H1 (cell line): ENCODE data around the gene DYNC1I1. TPM values are rescaled to one million over a fixed set of nuclear protein-coding genes. Genes with fewer than 3 reads are reported as not detected.

Experiments
- CTCF ChIA-PET: fragments of 300-600 bp; sonication (Branson Sonifier 250); formaldehyde crosslinking; loops from one replicate; lab custom pipeline; 2021; ENCODE audit not compliant: partially characterized antibody; lab: Charles Lee
- POLR2A ChIA-PET: fragments of 300-600 bp; sonication (Branson Sonifier 250); formaldehyde crosslinking; loops from one replicate; lab custom pipeline; 2021; ENCODE audit warnings: inconsistent platforms; ENCODE audit not compliant: partially characterized antibody; lab: Charles Lee
- DNase-seq, 2 experiments: peaks; one replicate each; pipeline versions ENCODE4 v3.0.0 to v3.0.0-alpha.2; 2010 to 2022; ENCODE audit warnings: low spot score in 2 of 2, low read depth in 1 of 2, mixed read lengths in 1 of 2
- FAIRE-seq: peaks from 2 replicates; lab custom pipeline; 2011; peaks lifted over from hg19 to GRCh38; lab: Jason Lieb, UNC
- H2AFZ ChIP-seq: 2 replicates; pipeline ENCODE4 v1.8.1; 2012; ENCODE audit warnings: low read length, inconsistent platforms
- H2AK5ac ChIP-seq: 2 replicates; pipeline ENCODE4 v1.6.1; 2013; ENCODE audit warnings: low read depth, low read length
- H2BK120ac ChIP-seq: replicated peaks from 2 replicates; pipeline ENCODE3; 2013; ENCODE audit warnings: low read depth, low read length, inconsistent platforms
- H2BK12ac ChIP-seq: 2 replicates; pipeline ENCODE4 v1.6.1; 2013; ENCODE audit warnings: low read depth, low read length
- H2BK15ac ChIP-seq: 2 replicates; pipeline ENCODE4 v1.6.1; 2013; ENCODE audit warnings: low read length
- H2BK20ac ChIP-seq: 2 replicates; pipeline ENCODE4 v1.6.1; 2013; ENCODE audit warnings: low read length
- H2BK5ac ChIP-seq: 2 replicates; pipeline ENCODE4 v1.6.1; 2013; ENCODE audit warnings: low read depth, low read length
- H3K14ac ChIP-seq: 2 replicates; pipeline ENCODE4 v1.6.1; 2013; ENCODE audit warnings: inconsistent platforms; ENCODE audit not compliant: insufficient read length
- H3K18ac ChIP-seq: 2 replicates; pipeline ENCODE4 v1.6.1; 2013; ENCODE audit warnings: low read length; ENCODE audit errors: extremely low read depth
- H3K23ac ChIP-seq: 2 replicates; pipeline ENCODE4 v1.6.1; 2013; ENCODE audit warnings: inconsistent platforms; ENCODE audit not compliant: insufficient read length
- H3K23me2 ChIP-seq: 2 replicates; pipeline ENCODE4 v1.6.1; 2013; ENCODE audit warnings: low read depth, low read length
- H3K27ac ChIP-seq: 2 replicates; pipeline ENCODE4 v1.6.1; 2011; ENCODE audit warnings: low read depth, low read length, inconsistent platforms
- H3K27me3 ChIP-seq, 4 experiments: replicated peaks in 1 of 4; 1 replicate in 1 of 4; 2 replicates in 3 of 4; pipeline versions ENCODE4 v1.6.1 to v1.8.1; 2011 to 2013; ENCODE audit warnings: low read length in 3 of 4, mild to moderate bottlenecking in 3 of 4, inconsistent platforms in 2 of 4, mixed read lengths in 2 of 4, moderate library complexity in 1 of 4; ENCODE audit not compliant: control insufficient read depth in 3 of 4, insufficient read depth in 3 of 4; ENCODE audit errors: extremely low read depth in 1 of 4
- H3K36me3 ChIP-seq, 4 experiments: 2 replicates each; pipeline versions ENCODE4 v1.6.1 to v1.8.1; 2011 to 2013; ENCODE audit warnings: mild to moderate bottlenecking in 4 of 4, low read length in 3 of 4, moderate library complexity in 2 of 4, control low read depth in 1 of 4, inconsistent platforms in 1 of 4; ENCODE audit not compliant: insufficient read depth in 4 of 4, control insufficient read depth in 2 of 4
- H3K4ac ChIP-seq: replicated peaks from 2 replicates; pipeline ENCODE3; 2013; ENCODE audit warnings: low read length, low read depth, mixed read lengths, inconsistent platforms; ENCODE audit not compliant: insufficient read length
- H3K4me1 ChIP-seq, 4 experiments: replicated peaks in 1 of 4; 1 replicate in 1 of 4; 2 replicates in 3 of 4; pipeline versions ENCODE4 v1.6.1 to v1.8.1; 2011 to 2013; ENCODE audit warnings: low read length in 3 of 4, inconsistent platforms in 2 of 4, mixed read lengths in 1 of 4; ENCODE audit not compliant: insufficient read depth in 4 of 4, control insufficient read depth in 3 of 4
- H3K4me2 ChIP-seq, 2 experiments: 2 replicates each; pipeline versions ENCODE4 v1.6.1 to v1.8.1; 2011 to 2013; ENCODE audit warnings: low read depth in 2 of 2, low read length in 2 of 2, control low read depth in 1 of 2, inconsistent platforms in 1 of 2, mild to moderate bottlenecking in 1 of 2; ENCODE audit not compliant: insufficient read depth in 1 of 2
- H3K4me3 ChIP-seq, 4 experiments: fragments of 200-600, 300-600 bp in 1 of 4; sonication (generic), shearing (Covaris generic), sonication (Bioruptor Twin) in 1 of 4; 2 replicates each; pipeline versions ENCODE4 v1.5.1 to v1.8.1; 2011 to 2016; ENCODE audit warnings: low read length in 4 of 4, low read depth in 3 of 4, control low read depth in 2 of 4, inconsistent platforms in 2 of 4, mild to moderate bottlenecking in 2 of 4, mixed read lengths in 1 of 4, moderate library complexity in 1 of 4; ENCODE audit not compliant: insufficient read depth in 2 of 4; ENCODE audit errors: extremely low read depth in 1 of 4
- H3K56ac ChIP-seq: replicated peaks from 2 replicates; pipeline ENCODE3; 2013; ENCODE audit warnings: low read depth, mild to moderate bottlenecking, mixed read lengths, low read length, inconsistent platforms; ENCODE audit not compliant: insufficient read length
- H3K79me1 ChIP-seq: 2 replicates; pipeline ENCODE4 v1.6.1; 2013; ENCODE audit warnings: low read depth, low read length, control low read depth
- H3K79me2 ChIP-seq, 2 experiments: 2 replicates each; pipeline versions ENCODE4 v1.6.1 to v1.8.1; 2012 to 2013; ENCODE audit warnings: low read length in 2 of 2, mild to moderate bottlenecking in 2 of 2, inconsistent platforms in 1 of 2; ENCODE audit not compliant: insufficient read depth in 2 of 2, control insufficient read depth in 1 of 2
- H3K9ac ChIP-seq, 4 experiments: replicated peaks in 1 of 4; 1 replicate in 1 of 4; 2 replicates in 3 of 4; pipeline versions ENCODE4 v1.6.1 to v1.8.1; 2011 to 2013; ENCODE audit warnings: low read depth in 3 of 4, low read length in 3 of 4, control low read depth in 2 of 4, mild to moderate bottlenecking in 2 of 4, moderate library complexity in 2 of 4, inconsistent platforms in 1 of 4; ENCODE audit errors: extremely low read depth in 1 of 4
- H3K9me3 ChIP-seq, 2 experiments: 2 replicates each; pipeline versions ENCODE4 v1.6.1 to v1.8.1; 2012 to 2013; ENCODE audit warnings: mild to moderate bottlenecking in 2 of 2, moderate library complexity in 2 of 2, control low read depth in 1 of 2, inconsistent platforms in 1 of 2, low read depth in 1 of 2, low read length in 1 of 2, mixed read lengths in 1 of 2; ENCODE audit not compliant: insufficient read depth in 2 of 2
- H4K20me1 ChIP-seq, 2 experiments: replicated peaks in 1 of 2; 2 replicates each; pipeline versions ENCODE3 to v1.8.1; 2011 to 2013; ENCODE audit warnings: inconsistent platforms in 2 of 2, low read length in 2 of 2, mild to moderate bottlenecking in 1 of 2; ENCODE audit not compliant: insufficient read depth in 2 of 2, control insufficient read depth in 1 of 2
- H4K5ac ChIP-seq: 2 replicates; pipeline ENCODE4 v1.6.1; 2013; ENCODE audit warnings: low read length, low read depth, mixed read lengths, inconsistent platforms; ENCODE audit not compliant: insufficient read length
- H4K8ac ChIP-seq: 2 replicates; pipeline ENCODE4 v1.8.0; 2013; ENCODE audit warnings: mild to moderate bottlenecking, moderate library complexity, low read length, inconsistent platforms; ENCODE audit not compliant: insufficient read depth; ENCODE audit errors: extremely low read depth
- H4K91ac ChIP-seq: replicated peaks from 2 replicates; pipeline ENCODE3; 2013; ENCODE audit warnings: low read length, mixed read lengths, inconsistent platforms; ENCODE audit not compliant: insufficient read length
- BCL11A ChIP-seq, 2 experiments: IDR thresholded peaks; one replicate each; pipeline ENCODE4 v1.6.1; 2011; ENCODE audit warnings: low read depth in 2 of 2, low read length in 2 of 2, mild to moderate bottlenecking in 2 of 2
- CBX8 ChIP-seq: fragments of 300-800, 300-1000 bp; sonication (generic); IDR thresholded peaks from 2 replicates; pipeline ENCODE4 v1.7.1; 2016; ENCODE audit warnings: low read depth, low read length, borderline replicate concordance
- CHD2 ChIP-seq: IDR thresholded peaks from 2 replicates; pipeline ENCODE4 v1.6.1; 2012; ENCODE audit warnings: low read length, improper control_type of control experiment
- GTF2F1 ChIP-seq: IDR thresholded peaks from 2 replicates; pipeline ENCODE4 v1.6.1; 2012; ENCODE audit warnings: low read depth, low read length, improper control_type of control experiment, borderline replicate concordance
- NANOG ChIP-seq: IDR thresholded peaks from 2 replicates; pipeline ENCODE4 v1.6.1; 2011; ENCODE audit warnings: low read length, low read depth, mild to moderate bottlenecking, inconsistent platforms; ENCODE audit not compliant: insufficient read depth, poor library complexity, severe bottlenecking
- RNF2 ChIP-seq: fragments of 200-900, 300-1000 bp; sonication (generic); IDR thresholded peaks from 2 replicates; pipeline ENCODE4 v1.7.1; 2016; ENCODE audit warnings: borderline replicate concordance, low read depth, mild to moderate bottlenecking, antibody characterized with exemption, low read length; ENCODE audit not compliant: poor library complexity, severe bottlenecking; ENCODE audit errors: missing control alignments
- polyA plus RNA-seq, 7 experiments: library from polyadenylated mRNA; depleted of rRNA in 3 of 7; stranded (reverse) in 5 of 7; unstranded in 2 of 7; fragments of >200 nt in 5 of 7; fragments of 200-250 nt in 2 of 7; gene quantifications; 1 replicate in 5 of 7; 2 replicates in 1 of 7; 4 replicates in 1 of 7; pipeline versions ENCODE4 v1.2.1 to v1.2.3, GENCODE V29; 2011 to 2013; ENCODE audit warnings: missing spikeins in 2 of 7, mixed read lengths in 2 of 7
- total RNA-seq: library from RNA; stranded (reverse); fragmentation: NEBNext Ultra II Directional; extraction: Animal tissue kit (Norgen Biotek cat#: 25700); gene quantifications from 2 replicates; pipeline ENCODE4 v1.2.1, GENCODE V29; 2021
- TF ChIP-seq, protein P1 (sequence below): IDR thresholded peaks from 2 replicates; pipeline ENCODE4 v1.6.1; 2012; ENCODE audit warnings: inconsistent platforms
- TF ChIP-seq, protein P2 (sequence below), 3 experiments: IDR thresholded peaks; 1 replicate in 2 of 3; 2 replicates in 1 of 3; pipeline versions ENCODE4 v1.5.1 to v1.6.1; 2011; ENCODE audit warnings: low read length in 3 of 3, mild to moderate bottlenecking in 3 of 3, inconsistent platforms in 2 of 3, low read depth in 1 of 3, moderate library complexity in 1 of 3; ENCODE audit not compliant: insufficient read depth in 1 of 3; ENCODE audit errors: control extremely low read depth in 1 of 3

Gene DYNC1I1
- total and polyA plus RNA-seq, 2 of the 8 experiments (the other 6 are each of a cell fraction or from before 2014, with no cell fraction given), result 0.45 to 0.58 TPM

DNA sequence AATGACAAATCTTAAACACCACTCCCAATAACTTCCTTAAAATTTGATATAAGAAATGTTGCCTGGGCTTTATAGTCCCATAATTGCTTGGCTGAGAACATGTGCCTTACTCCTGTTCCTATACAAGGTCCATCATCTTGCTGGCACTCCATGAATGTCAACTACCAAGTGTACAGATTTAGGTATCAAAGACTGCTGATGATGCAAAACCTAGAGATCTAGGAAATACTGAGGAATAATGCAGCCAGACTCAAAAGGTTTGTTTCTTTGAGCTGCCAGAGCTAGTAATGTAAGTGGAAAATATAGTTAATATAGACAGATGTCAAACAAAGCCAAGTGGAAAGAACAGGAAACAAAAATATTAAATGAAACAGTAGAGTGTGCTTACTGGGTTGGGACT, 121.1 kb downstream of the DYNC1I1 start:
- Histone ChIP-seq H3K4me1 (no peaks in the 10 kb centered on the region), H4K20me1 (no peaks in the 10 kb centered on the region), H3K4me2 (no peak overlapping the region), H3K27me3 (no peaks in the 10 kb centered on the region), H2BK20ac (no peak overlapping the region), H3K36me3 (no peaks in the 10 kb centered on the region), H3K18ac (no peak overlapping the region), H3K23ac (no peak overlapping the region), H3K14ac (no peak overlapping the region), H3K9ac (no peak overlapping the region), H4K5ac (no peak overlapping the region), H3K23me2 (no peaks in the 10 kb centered on the region), H2BK120ac (no peak overlapping the region), H2AK5ac (no peak overlapping the region), H3K79me2 (no peaks in the 10 kb centered on the region), H3K27ac (no peak overlapping the region), H3K4me3 (no peak overlapping the region), H2BK5ac (no peak overlapping the region), H3K4ac (no peak overlapping the region), H3K56ac (no peak overlapping the region), H2BK12ac (no peak overlapping the region), H4K91ac (no peak overlapping the region), H2BK15ac (no peak overlapping the region), H3K9me3 (no peaks in the 10 kb centered on the region), H3K79me1 (no peaks in the 10 kb centered on the region), H2AFZ (no peak overlapping the region), H4K8ac (no peak overlapping the region)
- DNase-seq (no peak), FAIRE-seq (no peak)
- ChIA-PET CTCF (no interaction called here), POLR2A (no interaction called here)
- TF ChIP-seq GTF2F1 (no peak), NANOG (no peak), BCL11A (IDR thresholded peaks at IDR 0.05; ENCODE audit: low read depth in 2 of 2, low read length in 2 of 2) (no peak), CHD2 (no peak), RNF2 (no peak), CBX8 (no peak)
- TF ChIP-seq, protein P1, sequence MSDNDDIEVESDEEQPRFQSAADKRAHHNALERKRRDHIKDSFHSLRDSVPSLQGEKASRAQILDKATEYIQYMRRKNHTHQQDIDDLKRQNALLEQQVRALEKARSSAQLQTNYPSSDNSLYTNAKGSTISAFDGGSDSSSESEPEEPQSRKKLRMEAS, result no peak
- TF ChIP-seq, protein P2, sequence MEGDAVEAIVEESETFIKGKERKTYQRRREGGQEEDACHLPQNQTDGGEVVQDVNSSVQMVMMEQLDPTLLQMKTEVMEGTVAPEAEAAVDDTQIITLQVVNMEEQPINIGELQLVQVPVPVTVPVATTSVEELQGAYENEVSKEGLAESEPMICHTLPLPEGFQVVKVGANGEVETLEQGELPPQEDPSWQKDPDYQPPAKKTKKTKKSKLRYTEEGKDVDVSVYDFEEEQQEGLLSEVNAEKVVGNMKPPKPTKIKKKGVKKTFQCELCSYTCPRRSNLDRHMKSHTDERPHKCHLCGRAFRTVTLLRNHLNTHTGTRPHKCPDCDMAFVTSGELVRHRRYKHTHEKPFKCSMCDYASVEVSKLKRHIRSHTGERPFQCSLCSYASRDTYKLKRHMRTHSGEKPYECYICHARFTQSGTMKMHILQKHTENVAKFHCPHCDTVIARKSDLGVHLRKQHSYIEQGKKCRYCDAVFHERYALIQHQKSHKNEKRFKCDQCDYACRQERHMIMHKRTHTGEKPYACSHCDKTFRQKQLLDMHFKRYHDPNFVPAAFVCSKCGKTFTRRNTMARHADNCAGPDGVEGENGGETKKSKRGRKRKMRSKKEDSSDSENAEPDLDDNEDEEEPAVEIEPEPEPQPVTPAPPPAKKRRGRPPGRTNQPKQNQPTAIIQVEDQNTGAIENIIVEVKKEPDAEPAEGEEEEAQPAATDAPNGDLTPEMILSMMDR (IDR thresholded peaks at IDR 0.05; ENCODE audit: control extremely low read depth in 1 of 3, insufficient read depth in 1 of 3, low read depth in 1 of 3, low read length in 3 of 3), result no peak
